T-helper 22 cell (primary cell): ENCODE results near the gene KANK3.
"Not testable (repeated sequence)": the region's sequence is repeated elsewhere in the genome, so short reads cannot be mapped to it uniquely, and the experiment has no call there.

Experiments
- DNase-seq: peaks from one replicate; pipeline ENCODE4 v3.0.0-alpha.2; 2020; ENCODE audit warnings: low read depth

Gene KANK3

DNA sequence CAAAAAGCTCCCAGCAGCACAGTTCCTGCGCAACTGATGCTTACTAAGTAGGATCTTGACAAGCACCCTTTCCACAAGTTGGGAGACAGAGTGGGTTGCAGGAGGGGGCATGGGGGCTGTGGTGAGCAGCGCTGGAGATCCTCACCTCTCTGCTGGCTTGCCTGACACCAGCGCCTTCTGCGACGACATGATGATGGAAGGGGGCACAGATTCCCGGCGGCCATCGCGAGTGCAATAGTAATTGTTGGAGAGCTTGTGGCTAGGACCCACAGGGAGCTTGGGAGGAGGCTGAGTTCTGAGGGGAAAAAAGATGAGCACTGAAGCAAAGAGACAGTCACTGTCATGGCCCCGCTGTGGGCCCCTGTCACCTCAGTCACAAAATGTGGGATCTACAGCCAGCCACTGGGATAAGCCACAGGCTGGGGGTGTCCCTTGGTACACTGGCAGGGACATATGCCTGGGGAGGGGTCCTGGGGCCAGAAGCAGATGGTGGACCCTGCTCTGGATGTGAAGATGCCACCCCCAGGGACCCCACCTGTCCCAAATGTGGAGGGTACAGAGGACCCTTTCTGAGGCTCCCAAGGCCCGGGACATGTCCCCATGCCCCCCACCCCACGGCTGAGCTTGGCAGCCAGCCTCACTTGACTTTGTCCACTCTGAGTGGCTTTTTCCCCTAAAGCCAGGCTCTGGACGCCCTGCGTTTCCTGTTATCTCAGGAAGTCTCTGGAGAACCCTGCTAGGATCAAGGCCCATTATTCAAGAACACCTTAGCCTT lies 26.5 kb downstream of the KANK3 start:
- DNase-seq: no peak

DNA sequence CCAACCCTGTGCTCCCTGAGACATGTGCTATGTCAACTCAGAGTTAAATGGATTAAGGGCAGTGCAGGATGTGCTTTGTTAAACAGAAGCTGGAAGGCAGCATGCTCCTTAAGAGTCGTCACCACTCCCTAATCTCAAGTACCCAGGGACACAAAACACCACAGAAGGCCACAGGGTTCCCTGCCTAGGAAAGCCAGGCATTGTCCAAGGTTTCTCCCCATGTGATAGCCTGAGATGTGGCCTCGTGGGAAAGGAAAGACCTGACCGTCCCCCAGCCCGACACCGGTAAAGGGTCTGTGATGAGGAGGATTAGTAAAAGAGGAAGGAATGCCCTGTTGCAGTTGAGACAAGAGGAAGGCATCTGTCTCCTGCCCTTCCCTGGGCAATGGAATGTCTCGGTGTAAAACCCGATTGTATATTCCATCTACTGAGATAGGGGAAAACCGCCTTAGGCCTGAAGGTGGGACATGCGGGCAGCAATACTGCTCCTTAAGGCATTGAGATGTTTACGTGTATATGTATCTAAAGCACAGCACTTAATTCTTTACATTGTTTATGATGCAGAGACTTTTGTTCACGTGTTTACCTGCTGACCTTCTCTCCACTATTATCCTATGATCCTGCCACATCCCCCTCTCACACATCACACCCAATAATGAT lies 28.0 kb downstream of the KANK3 start:
- not testable (repeated sequence) for DNase-seq

DNA sequence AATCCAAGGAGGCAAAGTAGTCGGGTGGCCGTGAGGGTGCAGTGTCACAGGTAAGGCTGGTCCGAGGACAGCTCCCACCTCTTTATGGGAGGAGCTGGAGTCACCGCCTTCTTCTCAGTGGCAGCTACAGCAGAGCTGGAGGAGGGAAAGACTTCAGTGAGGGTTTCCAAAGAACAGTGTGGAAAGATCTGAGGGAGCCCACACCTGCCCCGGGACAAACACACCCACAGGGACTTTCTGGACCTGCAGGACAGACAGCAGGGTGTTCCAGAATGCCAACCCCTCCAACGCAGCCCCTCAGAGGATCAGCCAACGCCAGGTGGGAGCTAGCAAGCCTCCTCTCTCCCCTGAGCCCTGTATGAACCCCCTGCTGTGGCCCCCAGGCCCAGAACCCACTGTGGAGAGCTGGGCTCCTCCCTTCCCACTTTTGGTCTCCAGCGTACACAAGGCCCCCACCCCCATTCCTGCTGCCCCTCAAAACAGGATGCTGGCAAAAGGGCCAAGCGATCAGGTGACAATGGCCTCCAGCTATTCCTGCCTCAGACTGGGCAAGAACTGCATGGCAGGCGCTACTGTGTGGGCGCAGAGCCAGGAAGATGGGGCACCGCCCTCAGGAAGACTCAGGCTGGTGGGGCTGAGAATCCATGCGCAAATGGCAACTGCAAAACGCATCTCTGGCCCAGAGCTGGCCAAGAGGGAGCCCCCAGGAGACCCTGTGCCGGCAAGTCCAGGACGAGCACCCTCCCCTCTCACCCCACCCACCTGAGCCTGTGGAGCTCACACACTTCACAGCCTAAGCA lies 31.4 kb downstream of the KANK3 start:
- DNase-seq: no peak

DNA sequence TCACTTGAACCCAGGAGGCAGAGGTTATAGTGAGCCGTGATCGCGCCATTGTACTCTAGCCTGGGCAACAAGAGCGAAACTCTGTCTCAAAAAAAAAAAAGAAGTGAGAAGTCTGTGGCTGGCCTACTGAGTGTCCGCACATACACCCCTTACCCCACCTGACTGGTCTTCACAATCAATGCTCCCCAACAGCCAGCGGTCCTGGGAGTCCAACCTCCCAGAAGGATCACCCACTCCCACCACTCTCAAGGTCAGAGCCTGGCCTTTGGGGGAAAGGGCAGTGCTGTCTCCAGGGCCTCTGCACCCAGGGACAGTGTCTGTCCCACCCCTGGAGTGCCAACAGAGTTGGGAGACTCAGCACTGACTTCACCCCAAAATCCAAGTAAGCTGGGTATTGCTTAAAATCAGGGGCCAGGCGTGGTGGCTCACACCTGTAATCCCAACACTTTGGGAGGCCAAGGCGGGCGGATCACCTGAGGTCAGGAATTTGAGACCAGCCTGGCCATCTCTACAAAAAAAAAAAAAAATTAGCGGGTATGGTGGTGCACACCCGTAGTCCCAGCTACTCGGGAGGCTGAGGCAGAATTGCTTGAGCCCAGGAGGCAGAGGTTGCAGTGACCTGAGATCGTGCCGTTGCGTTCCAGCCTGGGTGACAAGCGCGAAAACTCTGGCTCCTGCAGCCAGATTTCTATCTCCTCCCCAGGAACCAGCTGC lies 32.6 kb downstream of the KANK3 start:
- no peak for DNase-seq

DNA sequence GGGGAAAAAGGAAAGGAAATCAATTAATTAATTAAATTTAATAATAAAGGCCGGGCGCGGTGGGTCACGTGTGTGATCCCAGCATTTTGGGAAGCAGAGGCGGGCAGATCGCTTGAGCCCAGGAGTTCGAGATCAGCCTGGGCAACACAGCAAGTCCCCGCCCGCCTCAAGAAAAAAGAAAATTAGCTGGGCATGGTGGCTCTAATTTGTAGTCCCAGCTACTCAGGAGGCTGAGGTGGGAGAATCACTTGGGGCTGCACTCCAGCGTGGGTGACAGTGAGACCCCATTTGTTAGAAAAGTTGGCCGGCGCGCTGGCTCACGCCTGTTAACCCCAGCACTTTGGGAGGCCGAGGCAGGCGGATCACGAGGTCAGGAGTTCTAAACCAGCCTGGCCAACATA lies 34.2 kb downstream of the KANK3 start:
- no peak for DNase-seq

DNA sequence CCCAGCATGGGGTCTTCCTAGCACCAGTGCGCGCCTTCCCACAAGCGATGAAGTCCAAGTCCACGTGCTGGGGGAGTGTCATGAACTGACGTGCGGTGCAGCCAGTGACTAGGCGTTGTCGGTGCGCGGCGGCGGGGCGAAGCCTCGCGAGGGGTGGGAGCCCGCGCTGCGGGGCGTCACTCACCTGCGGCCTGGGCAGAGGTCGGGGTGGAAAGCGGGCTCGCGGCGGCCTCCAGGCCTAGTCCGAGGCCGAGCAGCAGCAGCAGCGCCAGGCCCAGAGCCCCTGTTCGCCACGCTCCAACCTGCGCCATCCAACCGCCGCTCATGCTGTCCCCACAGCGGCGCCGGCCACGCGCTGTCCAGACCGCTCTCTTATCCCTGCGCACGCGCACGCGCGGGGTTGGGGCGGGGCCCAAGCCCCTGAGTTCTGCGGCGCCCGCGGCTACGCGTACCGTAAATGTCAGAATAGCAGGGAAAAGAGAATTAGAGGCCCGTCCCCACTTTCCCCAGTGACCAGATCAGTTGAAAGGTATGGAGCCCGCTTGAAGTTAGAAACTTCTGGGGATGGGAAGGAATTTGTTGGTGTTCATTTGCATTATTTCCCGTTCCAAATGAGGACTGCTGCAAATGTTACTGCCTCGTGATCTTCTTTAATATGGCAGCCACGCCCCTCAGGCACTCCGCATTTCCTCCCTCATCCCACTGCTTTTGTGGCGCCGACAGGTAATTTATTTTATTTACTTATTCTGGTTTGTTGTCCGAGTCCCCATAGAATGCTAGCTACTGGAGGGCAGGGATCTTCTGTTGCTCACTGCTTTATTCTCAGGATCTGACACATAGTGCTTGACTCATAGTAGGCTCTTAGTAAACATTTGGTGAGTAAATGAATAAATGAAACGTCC lies 34.8 kb downstream of the KANK3 start, which contains the start of gene CD320:
Gene CD320, minus strand, starts transcription at position 394 of the 902 bp plus-strand sequence. Its CDS starts 68 bp downstream, at position 326.
- DNase-seq: peak; percentile 78

DNA sequence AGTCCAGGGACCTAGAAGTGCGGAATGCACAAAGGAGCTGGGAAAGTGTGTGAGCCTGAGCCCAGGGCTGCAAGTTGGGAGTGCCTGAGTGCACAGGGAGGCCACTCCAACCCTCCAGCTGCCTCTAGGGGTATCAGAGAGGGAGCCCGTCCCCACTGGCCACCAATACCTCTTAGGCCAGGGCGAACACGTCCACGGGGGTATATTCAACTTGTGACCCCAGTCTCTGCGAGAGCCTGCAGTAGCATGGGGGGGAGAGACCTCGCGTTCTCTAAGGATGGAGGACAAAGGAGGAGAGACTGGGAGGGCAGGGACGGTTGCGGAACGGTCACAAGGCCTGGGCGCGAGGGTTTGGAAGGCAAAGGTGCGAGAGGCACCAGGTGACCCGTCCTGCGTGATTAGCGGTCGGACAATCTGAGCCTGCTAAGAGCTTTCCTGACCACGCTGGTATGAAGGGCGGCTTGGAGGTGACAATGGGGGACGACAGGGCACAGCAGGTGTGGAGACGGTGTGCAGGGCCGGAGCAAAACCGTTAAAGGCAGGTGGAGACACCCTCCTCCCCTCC lies 35.6 kb downstream of the KANK3 start:
- DNase-seq: no peak

DNA sequence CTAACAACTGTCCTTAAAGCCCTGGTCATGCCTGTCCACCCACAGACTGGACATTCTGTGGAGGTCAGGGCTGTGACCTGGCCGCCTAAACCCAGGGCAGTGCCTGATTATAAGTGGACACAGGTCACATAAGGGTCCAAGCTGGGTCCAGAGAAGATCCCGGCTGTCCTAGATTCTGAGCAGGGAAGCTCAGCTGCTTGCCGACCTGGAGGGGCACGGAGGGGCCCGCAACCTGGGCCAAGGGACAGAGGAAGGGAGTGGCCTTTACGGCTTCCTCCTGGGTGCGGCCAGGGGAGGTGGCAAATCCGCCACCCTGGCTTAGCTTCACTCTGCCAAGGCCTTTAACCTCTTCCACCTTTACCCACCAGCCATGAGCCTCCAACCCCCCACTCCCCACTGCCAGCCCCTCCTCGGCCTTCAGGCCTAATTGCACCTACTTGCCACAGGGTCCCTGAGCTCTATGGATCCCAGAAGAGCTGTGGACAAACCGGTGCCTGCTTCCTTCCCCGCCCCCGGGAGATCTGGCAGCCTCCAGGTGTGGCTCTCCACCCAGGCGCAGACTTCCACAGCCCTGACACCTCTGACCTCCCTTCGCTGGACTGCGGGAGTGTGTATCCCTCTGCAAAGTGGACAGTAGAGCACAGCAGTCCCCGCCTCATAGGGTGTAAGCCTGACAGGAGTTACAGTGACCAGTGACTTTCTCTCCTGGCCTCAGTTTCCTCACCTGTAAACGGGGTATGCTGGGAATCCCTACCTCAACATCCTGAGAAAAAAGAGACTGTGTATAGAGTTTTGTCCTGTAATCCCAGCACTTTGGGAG lies 36.6 kb downstream of the KANK3 start:
- no peak for DNase-seq

DNA sequence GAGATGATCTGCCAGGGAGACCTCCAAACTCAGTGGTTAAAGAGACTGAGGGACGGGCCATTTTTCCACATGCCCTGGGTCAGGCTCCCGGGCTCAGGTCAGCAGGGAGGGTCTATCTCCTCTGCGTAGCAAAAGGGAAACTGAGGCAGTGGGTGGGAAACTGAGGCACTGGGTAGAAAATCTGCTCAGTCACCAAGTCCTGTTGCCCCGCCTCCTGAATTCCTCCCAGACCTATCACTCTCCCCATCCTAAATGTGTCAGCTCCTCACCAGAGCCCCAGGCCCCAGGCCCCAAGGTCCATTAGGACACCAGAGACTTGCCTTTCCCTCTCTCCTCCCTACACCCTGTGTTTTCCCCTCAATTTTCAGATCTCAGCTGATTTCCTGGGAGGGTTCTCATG lies 37.3 kb downstream of the KANK3 start:
- DNase-seq: no peak

DNA sequence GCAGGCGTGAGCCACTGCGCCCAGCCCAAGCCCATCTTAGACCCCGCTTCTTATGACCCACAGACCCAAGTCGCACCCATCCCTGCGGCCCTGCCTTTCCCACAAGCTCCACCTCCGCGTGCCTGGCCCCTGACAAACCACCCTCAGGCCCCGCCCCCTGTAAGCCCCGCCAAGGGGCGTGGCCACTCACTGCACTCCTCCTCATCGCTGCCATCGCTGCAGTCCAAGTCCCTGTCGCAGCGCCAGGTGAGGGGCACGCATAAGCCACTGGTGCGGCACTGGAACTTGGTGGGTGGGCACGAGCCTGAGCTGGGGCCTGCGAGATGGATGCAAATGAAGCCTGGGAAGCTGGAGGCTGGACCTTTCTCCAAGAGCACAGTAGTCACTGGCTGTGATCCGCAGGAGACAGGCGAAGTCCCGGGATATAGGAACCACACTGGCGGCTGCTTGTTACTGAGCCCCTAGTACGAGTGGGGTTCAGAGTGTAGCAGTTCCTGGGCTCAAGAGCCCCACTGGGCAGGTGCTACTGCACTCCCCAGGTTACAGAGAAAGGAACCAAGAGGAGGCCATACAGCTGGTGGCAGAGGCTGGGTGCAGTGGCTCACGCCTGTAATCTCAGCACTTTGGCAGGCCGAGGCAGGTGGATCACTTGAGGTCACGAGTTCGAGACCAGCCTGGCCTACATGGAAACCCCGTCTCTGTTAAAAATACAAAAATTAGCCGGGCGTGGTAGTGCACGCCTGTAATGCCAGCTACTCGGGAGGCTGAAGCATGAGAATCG lies 38.0 kb downstream of the KANK3 start:
- DNase-seq: no peak

DNA sequence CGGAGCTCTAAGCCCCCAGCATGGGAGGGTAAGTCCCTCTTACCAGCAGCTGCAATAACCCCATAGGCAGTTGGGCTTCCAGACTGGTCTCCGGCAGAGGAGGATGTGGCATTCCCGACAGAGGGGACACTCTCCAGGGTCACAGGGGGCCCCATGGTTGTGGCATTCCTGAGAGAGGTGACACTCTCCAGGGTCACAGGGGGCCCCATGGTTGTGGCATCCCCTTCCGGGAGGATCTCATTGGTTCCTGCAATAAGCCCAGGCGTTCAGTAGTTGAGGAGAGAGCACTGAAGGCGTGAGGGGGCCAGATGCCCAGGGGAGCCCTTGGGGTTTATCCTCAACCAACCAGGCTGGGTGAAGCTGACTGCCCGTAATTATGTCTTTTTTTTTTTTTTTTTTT lies 40.3 kb downstream of the KANK3 start:
- DNase-seq: no peak

DNA sequence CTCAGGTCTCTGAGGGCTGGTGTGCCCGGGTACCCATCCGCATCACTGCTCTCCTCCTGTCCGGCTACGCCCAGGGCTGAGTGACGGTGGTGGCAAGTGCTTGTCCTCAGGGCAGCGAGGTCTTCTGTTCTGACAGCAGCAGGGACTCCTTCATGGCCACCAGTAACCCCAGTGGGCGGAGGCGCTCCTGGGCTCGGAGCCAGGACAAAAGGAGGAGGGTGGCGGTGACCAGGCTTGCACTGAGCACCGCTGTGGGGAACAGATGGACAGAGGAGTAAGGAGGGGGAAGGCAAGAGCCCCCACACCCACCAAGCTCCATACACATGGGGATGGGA lies 40.7 kb downstream of the KANK3 start:
- DNase-seq: no peak

DNA sequence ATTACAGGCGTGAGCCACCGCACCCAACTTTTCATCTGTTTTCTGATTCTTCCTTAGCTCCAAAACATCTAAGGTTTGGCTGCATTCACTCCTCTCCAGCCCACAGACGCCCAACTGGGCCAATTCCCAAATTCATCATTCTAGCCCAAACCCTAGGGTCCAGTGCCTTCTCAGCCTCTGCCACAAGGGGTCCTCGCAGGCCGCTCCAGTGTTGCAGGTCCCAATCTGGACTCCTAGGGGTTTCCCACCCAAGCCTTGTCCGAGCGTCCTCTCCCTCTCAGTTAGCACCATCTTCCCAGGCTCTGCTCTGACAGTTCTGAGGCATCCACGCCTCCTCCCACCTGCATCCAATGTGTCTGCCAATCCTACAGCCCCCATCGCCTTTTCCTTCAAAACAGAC lies 51.7 kb downstream of the KANK3 start:
- not testable (repeated sequence) for DNase-seq

DNA sequence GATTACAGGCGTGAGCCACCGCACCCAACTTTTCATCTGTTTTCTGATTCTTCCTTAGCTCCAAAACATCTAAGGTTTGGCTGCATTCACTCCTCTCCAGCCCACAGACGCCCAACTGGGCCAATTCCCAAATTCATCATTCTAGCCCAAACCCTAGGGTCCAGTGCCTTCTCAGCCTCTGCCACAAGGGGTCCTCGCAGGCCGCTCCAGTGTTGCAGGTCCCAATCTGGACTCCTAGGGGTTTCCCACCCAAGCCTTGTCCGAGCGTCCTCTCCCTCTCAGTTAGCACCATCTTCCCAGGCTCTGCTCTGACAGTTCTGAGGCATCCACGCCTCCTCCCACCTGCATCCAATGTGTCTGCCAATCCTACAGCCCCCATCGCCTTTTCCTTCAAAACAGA lies 66.6 kb downstream of the KANK3 start:
- DNase-seq: not testable (repeated sequence)
